Middle frontal gyrus (tissue), 1 donor: Measurements from ENCODE around the gene ETFA.

Experiments
- DNase-seq: peaks from one replicate; pipeline ENCODE4 v3.0.0-alpha.2; 2015; ENCODE audit warnings: low spot score; ENCODE audit errors: extremely low spot score

Gene ETFA

GRCh38 chr15:76221085-76221767 is 90.0 kb downstream of the ETFA start:
- no peak for DNase-seq

DNA sequence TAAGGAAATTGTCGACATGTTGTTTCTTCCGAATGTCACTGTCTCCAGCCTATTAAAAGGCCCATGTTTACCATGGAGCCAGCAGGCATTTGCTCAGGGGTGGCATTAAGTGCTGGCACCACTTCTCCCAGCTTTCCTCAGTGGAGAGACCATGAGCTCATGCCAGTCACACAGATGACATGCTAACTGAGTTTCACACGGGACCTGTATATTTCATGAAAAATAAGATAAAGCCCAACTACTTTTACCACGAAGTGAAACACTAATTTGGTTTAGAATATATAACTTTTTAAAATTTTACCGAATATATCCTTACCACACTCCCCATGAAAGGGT is 93.4 kb downstream of the ETFA start:
- DNase-seq = no peak

DNA sequence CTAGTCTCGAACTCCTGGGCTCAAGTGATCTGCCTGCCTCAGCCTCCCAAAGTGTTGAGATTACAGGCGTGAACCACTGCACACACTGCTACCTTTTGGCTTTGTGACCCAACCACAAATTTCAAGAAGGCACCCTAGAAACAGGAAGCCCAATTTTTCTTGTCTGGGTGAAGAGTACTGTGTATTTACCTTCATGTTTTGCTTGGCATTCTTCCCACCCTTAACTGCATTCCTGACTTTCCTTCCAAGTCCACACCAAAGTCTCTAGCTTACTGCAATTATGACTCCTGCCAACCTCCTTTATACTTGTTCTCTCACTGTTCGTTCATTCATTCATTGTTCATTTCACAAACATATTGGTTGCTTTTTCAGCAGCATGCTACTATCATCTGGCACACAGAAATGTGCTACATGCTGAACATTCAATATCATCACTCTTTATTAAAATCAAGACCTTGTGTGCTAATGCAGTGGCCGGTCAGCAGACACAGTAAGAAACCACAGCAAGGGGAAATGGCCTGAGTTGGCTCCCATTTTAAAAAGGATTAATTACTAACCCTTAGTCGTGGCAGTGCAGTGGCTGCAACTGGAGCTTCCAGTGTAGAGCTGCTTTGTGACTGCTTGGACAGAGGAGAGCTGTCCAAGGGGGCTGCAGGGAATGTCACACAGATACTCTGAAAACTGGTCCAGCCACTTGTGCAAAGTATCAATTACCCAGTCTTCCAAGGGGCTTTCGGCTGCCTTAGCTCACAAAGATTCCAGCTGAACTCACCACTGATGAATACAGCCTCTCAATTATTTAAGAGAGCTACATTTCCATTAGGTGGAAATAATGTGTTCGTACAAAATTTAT is 94.0 kb downstream of the ETFA start:
- DNase-seq = no peak

DNA sequence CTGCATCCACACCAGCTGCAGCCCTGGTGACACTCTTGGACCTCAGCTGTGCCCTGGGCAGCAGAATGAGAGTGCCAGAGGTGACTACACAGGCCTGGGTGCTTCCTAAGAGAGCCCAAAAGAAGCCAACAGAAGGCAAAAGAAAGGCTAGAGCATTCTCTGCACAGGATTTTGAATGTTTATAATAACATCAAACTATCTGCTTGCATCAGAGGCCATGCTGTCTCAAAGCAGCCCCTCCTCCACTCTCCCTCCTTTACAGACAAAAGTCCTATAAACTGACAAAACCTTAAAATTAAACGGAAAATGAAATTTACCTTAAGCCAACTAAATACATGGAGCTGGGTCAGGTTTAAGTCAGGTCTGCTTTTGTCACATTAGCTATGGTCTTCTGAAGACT is 95.6 kb downstream of the ETFA start:
- DNase-seq = no peak

DNA sequence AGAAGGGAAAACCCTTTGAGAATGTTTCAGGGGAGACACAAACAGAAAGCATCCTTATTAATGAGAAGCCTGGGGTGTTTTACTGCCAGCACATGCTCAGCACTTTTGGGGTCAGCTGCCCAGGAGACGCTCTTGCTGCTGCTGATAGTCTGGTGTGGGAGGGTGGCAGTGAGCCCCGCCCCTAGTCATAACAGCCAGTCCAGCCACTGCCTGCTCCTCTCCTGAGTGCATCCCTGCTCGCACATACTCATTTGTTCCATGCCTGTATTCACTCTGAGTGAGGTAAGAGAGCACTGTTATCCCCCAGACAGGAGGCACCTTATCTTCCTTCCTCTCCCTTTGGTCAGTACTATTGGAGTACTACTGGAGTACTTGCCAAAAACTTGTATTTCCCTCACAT is 101.3 kb downstream of the ETFA start:
- no peak for DNase-seq

- no peak for DNase-seq
Measured at GRCh38 chr15:76209523-76209922, 101.7 kb downstream of the ETFA start.

- no peak for DNase-seq
Measured at GRCh38 chr15:76208786-76209424, 102.4 kb downstream of the ETFA start.

GRCh38 chr15:76208084-76208785 is 103.0 kb downstream of the ETFA start:
- DNase-seq = no peak

- DNase-seq = peak; percentile 49
Measured at GRCh38 chr15:76206325-76206976, 104.8 kb downstream of the ETFA start.

DNA sequence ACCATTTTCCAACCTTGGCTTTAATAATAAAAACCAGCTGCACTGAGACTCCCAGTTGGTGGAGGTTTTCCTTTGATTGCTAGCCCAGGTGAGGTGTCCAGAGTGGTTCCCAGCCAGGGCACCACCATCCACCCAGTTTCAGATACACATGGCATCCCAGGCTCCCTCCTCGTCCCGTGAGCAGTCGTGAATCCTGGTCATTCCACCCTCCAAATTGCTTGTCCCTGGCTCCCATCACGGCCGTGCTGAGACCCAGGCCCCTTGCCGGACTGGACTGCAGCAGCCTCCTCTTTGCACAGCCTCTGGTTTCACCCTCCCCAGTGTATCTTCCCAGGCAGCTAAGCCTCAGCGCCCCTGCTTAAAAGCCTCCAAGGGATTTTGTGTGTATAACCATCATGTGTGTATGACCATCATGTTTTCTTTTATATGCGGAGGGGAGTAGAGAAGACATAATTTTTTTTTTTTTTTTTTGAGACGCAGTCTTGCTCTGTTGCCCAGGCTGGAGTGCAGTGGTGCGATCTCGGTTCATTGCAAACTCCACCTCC is 106.3 kb downstream of the ETFA start:
- DNase-seq = no peak

DNA sequence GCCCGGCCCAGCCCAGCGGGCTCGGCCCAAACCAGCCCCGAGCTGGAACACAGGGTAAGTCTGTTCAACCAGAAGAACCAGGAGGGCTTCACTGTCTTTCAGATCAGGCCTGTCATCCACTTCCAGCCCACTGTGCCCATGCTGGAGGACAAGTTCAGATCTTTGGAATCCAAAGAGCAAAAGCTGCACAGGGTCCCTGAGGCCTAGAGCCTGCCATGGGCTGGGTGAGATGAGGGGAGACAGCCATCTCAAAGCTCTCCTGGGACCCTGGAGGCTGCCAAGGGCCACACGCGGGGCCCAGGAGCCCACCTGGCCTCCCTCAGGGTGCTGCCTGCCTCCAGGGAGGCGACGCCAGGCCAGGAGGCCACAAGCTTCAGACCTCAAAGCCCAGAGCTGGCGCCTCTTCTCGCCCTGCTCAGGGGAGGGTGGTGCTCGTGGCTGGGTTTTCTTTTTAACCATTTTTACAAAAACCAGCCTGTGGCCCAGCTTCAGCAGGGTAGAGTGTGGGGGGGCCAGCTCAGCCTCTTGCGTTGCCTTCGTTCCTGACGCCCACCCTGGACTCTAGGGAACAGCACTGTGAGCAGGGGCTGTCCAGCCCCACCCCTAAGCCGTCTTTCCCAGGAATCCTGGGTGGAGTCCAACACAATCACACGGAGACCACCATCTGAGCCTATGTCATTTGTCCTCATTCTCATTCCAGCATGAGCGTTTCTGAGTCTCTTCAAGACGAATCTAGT is 107.0 kb downstream of the ETFA start:
- no peak for DNase-seq

DNA sequence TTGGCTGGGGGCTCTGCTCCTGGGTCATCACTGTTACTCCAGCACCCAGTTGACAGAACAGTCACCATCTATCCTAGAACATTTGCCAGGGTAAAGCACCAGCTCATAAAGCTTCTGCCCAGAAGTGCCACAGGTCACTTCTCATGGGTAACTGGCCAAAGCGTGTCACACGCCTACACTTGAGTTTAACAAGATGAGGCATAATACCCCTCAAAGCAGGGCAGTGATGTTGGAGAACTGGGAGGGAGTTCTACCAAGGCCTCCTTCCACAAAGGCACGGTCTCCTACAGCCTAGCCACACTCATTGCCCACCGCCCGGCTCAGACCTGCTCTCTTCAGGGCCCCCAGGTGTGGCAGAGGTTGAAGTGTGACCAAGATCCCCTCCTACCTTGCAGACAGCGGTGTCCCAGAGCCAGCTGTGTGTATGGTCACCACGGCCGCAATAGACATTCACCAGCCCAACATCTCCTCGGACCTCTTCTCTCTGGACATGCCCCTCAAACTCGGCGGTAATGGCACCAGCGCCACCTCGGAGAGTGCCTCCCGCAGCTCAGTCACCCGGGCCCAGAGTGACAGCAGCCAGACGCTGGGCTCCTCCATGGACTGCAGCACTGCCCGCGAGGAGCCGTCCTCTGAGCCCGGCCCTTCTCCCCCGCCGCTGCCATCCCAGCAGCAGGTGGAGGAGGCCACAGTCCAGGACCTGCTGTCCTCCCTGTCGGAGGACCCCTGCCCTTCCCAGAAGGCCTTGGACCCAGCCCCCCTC is 107.7 kb downstream of the ETFA start:
- DNase-seq = no peak

- no peak for DNase-seq
Measured at GRCh38 chr15:76201536-76202255, 109.6 kb downstream of the ETFA start.

GRCh38 chr15:76200641-76201105 is 110.6 kb downstream of the ETFA start:
- DNase-seq = no peak

DNA sequence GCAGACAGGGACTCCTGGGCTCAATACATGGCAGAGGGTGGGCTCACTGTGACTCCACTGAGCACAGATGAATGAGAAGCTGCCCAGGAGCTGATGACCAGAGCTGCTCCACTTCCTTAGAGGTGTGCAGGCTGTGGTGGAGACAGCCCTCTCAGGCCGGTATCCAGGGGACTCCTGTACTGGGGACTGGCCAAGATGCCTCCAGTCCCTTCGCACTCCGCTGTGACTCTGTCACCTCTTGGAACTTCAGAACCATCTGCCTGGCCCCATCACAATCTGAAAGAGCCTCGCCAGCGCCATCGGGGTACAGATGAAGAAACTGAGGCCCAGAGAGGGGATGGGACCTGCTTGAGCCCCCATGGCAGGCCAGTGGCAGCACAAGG is 111.2 kb downstream of the ETFA start:
- DNase-seq = no peak

DNA sequence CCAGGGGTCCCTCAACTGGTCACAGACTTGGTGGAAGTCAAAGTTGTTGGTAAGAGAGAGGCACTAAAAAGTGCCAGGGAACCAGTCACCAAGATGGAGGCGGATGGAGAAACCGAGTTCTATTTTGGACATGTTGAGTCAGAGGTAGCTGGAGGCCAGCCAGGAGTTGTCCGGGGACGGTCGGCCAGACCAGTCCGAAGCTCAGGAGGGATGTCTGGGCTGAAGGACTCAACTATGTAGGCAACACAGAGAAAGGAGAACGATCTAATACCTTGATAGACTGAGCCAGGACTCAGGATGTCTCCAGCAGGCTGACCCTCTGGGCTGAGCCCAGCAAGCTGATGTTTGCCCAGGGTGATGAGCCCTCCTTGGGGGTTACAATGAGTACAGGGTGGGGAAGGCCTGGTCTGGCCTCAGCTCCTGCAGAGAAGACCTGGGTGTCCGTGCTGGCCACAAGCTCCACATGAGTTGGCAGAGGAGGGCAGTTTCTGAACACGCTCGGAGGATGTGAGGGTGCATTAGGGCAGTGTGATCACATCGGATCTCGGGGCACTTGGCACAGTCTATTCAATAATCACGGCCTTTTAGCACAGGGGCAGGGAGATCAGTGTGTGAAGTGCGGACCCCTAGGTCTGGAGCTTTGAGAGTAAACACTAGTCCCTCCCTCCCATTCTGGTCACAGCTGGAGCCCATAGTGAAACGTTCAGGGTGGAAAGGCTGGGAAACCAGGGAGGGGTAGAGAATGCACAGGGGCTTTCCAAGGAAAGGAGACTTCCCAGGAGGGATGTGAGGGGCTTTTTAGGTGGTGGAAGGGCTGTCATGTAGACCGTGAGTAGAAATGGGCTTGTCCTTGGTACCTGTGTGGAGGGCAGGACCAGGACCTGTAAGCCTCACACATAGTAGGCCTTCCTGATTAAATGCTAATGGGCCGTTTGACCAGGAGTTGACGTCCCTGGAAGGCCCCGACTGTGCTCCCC is 111.9 kb downstream of the ETFA start:
- no peak for DNase-seq

- no peak for DNase-seq
Measured at GRCh38 chr15:76198456-76199105, 112.7 kb downstream of the ETFA start.
